Tibial nerve (tissue), 4 donors: ENCODE data around the gene TMEM63A.

ENCODE experiments used
- CTCF ChIP-seq, 5 experiments: fragments of 200-600 bp in 3 of 5; fragments of 450-650 bp in 2 of 5; sonication (generic) in 3 of 5; IDR thresholded peaks; one replicate each; pipeline ENCODE4 v1.5.1; 2016 to 2019; ENCODE audit warnings: antibody characterized with exemption in 5 of 5, mild to moderate bottlenecking in 3 of 5, moderate library complexity in 2 of 5
- EP300 ChIP-seq, 2 donors: sonication (generic); formaldehyde crosslinking; IDR thresholded peaks; one replicate each; pipeline ENCODE4 v1.6.1; 2017; ENCODE audit warnings: antibody characterized with exemption in 2 of 2, mild to moderate bottlenecking in 1 of 2
- POLR2A ChIP-seq, 2 donors: fragments of 450-650 bp; IDR thresholded peaks; one replicate each; pipeline ENCODE4 v1.6.1; 2017; ENCODE audit warnings: antibody characterized with exemption in 2 of 2, mild to moderate bottlenecking in 2 of 2, moderate library complexity in 2 of 2

DNA sequence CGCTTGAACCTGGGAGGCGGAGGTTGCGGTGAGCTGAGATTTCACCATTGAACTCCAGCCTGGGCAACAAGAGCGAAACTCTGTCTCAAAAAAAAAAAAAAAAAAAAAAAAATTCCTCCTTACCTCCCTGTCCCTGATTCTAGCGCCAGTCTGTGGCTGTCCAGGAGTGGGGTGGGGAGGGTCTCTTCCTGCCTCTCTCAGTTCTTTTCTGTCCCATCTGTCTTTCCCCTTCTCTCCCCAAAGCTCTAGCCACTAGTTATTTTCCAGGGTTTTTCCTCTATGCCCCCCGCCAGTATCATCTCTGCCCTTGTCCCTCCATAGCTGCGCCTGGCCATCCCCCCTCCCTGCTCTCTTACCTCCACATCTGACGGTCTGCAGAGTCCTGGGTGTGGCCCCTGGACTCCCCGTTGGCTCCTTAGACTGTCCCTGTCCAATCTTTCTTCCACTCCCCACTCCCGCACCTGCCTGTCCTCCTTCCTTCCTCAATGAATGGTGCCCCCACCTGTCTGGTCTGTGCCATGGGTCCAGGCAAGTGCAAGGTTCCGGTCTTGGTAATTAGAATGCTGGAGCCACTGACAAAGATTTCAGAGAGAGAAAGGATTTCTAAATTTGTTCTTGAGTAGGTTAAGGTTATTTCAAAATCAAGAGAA is 1.6 kb upstream of the TMEM63A start:
- TF ChIP-seq POLR2A (IDR thresholded peaks at IDR 0.05) (no peak), CTCF (IDR thresholded peaks at IDR 0.05) (no peak), EP300 (IDR thresholded peaks at IDR 0.05) (no peak)
